OCI-M1 (cell line): ENCODE results near the gene LRBA.
"Not testable (repeated sequence)": the region's sequence is repeated elsewhere in the genome, so short reads cannot be mapped to it uniquely, and the experiment has no call there.

ENCODE experiments used
- DNase-seq: peaks from one replicate; lab custom pipeline; 2025; lab: John Stamatoyannopoulos, UW

LRBA gene

GRCh38 chr4:150940123-150940522, 75.0 kb downstream of the LRBA start:
- DNase-seq: peak; percentile 51

DNA sequence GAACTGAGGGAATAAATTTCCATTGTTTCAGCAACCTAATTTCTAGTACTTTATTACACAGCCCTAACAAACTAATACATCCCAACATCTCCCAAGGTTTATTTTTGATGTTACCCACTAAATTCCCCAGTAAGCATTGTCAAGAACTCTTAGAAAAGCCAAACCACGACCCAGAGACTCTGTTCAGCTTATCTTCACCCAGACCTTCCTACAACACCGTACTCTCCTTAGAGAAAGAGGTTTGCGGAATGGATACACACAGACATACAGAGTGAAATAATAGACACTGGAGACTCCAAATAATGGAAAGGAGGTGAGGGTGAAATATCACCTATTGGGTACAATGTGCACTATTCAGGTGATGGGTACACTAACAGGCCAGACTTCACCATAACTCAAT, 75.6 kb downstream of the LRBA start:
- DNase-seq: peak; percentile 62

GRCh38 chr4:150938873-150939499, 76.1 kb downstream of the LRBA start:
- DNase-seq: peak; percentile 62

DNA sequence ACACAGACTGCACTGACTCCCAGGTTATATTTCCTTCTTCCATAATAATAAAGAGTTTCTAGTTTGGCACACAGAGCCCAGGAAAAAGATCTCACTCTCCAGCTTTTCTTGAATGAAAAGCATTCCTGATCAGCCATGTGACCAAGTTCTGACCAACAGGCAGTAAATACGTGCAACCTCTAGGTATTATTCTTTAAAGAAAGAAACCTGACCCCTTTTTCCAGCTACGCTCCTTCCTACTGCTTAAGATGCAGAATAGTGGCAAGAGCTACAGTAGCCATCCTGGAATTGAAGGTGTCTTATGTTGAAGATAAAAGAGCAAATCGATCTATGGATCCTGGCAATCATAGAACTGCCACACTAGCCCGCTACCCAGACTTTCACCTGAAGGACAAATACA, 76.7 kb downstream of the LRBA start:
- peak; percentile 19 for DNase-seq

DNA sequence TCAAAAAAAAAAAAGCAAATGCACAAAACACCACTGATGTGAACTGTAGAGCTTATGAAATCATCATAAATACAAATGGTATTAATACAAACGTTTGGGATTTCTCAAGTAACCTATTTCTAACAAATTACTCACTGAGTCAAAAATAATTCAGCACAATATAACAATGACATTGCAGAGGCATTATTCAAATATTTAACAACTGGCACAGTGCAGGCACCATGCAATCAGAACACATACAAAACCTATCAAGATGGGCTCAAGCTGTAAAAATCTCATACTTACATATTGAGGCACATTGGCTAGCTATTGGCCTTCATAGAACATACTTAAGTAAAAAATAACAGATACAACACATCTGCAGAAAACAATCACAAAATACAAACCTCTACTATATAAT, 81.1 kb downstream of the LRBA start:
- no peak for DNase-seq

DNA sequence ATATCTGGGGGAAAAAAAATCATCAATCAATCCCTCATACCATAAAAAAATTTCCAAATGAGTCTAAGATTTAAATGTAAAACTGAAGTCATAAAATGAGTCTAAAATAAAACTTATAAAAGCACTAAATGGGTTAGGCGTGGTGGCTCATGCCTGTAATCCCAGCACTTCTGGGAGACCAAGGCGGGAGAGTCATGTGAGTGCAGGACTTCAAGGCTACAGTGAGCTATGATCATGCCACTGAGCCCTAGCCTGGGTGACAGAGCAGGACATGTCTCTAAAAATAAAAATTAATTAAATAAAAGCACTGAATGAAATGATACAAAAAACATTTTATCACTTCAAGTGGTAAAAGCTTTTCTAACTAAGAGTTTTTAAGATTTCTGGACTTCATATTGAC, 83.3 kb downstream of the LRBA start:
- DNase-seq: no peak

DNA sequence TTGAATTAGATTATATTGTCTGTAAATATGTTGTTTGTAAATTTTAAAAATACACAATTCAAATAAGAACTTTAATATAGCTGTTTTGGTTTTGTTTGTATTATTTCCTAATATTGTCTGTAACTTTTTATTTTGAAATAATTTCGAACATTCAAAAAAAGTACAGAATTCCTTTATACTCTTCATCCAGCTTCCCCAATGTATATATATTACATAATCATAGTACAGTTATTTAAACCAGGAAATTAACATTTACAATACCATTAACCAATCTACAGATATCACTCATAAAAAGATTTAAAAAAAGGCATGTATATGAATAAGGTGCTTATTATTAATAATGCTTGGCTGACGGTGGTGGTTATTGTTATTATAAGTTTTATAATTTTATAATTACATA, 84.1 kb downstream of the LRBA start:
- DNase-seq: no peak

- DNase-seq: no peak
Measured at GRCh38 chr4:150923945-150924344, 91.1 kb downstream of the LRBA start.

- not testable (repeated sequence) for DNase-seq
Measured at GRCh38 chr4:150921486-150921885, 93.6 kb downstream of the LRBA start.

DNA sequence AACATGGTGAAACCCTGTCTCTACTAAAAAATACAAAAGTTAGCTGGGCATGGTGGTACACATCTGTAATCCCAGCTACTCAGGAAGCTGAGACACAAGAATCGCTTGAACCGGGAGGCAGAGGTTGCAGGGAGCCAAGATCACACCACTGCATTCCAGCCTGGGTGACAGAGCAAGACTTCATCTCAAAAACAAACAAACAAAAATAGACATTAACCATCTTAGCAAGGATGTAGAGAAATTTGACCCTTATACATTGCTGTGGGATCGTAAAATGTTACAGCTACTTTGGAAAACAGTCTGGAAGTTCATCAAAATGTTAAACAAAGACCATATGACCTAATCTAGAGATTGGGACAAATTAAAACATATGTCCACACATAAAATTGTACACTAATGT, 96.5 kb downstream of the LRBA start:
- DNase-seq: not testable (repeated sequence)

- DNase-seq: no peak
Measured at GRCh38 chr4:150911326-150911725, 103.8 kb downstream of the LRBA start.

DNA sequence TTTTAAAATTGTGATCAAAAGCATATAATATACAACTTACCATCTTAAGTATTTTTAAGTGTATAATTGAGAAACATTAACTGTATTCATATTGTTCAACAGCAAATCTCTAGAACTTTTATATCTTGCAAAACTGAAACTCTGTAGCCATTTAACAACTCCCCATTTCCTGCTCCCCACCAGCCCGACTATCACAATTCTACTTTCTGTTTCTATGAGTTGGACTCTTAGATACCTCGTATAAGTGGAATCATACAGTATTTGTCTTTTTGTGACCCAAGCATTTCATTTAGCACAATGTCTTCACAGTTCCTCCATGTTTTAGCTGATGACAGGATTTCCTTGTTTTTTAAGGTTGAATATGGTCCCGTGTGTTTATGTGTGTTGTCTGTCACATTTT, 106.0 kb downstream of the LRBA start:
- DNase-seq: peak; percentile 76

DNA sequence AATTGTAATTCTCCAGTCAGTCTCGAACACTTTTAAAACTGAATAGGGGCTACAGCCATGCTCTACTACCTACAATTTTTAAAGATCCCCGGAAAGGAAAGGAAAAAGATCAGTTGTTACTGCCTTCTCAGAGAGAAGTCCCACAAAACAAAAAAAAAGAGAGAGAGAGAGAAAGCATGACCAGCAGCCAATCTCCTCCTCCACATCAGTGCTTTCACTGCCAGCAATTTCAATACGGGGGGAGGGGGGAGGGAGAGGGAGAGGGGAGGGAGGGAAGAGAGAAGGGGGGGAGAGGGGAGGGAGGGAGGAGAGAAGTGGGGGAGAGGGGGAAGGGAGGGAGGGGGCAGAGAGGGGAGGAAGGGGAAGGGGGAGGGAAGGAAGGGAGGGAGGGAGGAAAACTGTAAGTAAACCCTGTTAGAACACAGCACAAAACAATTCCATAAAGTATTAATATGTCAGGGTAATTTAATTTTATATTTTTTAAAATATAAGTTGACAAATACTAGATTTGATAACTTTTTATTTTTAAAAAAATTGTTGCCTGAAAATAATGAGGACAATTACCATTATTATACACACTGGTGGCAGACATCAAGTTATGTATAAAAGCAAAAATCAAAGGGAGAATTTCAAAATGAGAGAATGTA, 108.0 kb downstream of the LRBA start:
- peak; percentile 88 for DNase-seq

- no peak for DNase-seq
Measured at GRCh38 chr4:150904671-150905070, 110.4 kb downstream of the LRBA start.

- no peak for DNase-seq
Measured at GRCh38 chr4:150903603-150904002, 111.5 kb downstream of the LRBA start.

- peak; percentile 26 for DNase-seq
Measured at GRCh38 chr4:150896497-150896896, 118.6 kb downstream of the LRBA start.

DNA sequence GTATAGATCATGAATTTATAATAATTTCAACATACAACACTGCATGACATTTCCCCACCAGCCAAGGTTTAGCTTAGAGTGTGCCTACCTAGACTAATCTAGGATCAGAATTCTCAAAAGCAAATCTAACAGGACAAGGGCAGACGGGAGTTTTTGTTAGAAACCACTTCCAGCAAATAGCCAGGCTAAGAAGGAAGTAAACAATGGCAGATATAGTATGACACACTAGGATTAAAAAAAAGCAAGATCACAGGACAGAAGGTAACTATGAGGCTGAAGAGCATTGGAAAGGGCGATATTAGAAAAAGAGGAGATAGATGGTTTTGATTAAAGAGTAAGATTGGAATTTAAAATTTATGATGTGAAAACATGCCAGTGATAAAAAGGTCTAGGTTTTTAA, 124.8 kb downstream of the LRBA start:
- DNase-seq: peak; percentile 61

DNA sequence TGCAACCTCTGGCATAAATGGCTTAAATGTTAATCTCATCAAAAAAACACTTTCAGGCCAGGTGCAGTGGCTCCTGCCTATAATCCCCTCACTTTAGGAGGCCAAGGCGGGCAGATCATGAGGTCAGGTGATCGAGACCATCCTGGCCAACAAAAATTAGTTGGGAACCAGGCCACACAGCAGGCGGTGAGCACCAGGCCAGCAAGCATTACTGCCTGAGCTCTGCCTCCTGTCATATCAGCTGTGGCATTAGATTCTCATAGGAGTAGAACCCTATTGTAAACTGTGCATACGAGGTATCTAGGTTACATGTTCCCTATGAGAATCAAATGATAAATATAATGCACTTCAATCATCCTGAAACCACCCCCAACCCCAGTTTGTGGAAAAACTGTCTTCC, 125.8 kb downstream of the LRBA start:
- DNase-seq: no peak

DNA sequence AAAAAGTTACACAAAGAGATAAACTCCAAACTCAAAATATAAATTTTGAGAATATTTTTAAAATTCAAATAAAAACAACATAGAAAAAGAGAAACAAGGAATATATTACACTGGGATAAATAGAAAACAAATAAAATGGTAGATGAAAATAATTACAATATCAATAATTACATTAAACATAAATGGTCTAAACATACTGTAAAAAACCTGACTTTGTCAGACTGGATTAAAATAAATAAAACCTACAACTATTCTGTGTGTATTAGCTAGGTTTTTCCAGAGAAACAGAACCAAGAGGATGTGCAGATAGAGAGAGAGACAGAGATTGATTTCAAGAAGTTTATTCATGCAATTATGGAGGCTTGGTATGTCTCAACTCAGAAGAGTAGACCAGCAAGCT, 126.5 kb downstream of the LRBA start:
- DNase-seq: no peak

GRCh38 chr4:150888217-150888616, 126.9 kb downstream of the LRBA start:
- DNase-seq: no peak

DNA sequence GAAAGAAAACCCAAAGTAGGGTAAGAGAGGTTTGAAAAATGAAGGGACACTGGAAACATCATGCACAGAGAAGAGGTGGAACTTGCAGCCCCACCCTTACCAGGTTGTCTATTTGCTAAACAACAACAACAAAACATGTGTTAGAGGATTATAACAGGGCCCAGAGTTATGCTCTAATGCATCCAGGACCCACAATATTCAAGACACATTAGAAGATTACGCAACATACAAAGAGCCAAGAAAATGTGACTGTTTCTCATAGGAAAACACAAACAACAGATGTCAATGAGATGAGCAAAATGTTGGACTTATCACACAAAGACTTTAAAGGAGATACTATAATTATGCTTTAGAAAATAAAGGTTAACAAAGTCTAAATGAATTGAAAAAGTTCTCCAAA, 128.5 kb downstream of the LRBA start:
- DNase-seq: no peak

DNA sequence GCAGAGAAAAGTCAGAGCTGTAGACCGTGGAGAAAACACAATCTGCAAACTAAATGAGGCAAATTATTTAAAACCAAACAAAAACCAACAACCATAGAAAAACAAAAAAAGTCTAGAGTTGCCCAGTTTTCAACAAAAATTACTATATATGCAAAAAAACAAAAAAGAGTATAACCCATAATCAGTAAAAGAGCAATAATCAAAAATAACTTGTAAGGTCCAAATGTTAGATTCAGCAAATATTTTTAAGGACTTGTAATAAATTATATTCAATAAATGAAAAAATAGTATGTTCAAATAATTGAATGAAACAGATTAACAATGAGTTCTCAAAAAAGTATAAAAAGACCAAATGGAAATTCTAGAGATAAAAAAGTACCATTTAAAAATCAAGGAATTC, 130.5 kb downstream of the LRBA start:
- DNase-seq: no peak

- DNase-seq: no peak
Measured at GRCh38 chr4:150875367-150875766, 139.7 kb downstream of the LRBA start.
